ENCODE measurements around the gene USP25. TPM values are rescaled to one million over a fixed set of nuclear protein-coding genes. Genes with fewer than 3 reads are reported as not detected.

The USP25 gene
- total RNA-seq (100 to 1,000 TPM; 104 to 149 (median 116) TPM), polyA plus RNA-seq (10 to 100 TPM; 20.0 to 59.3 (median 53.8) TPM)
- long read RNA-seq, donor 1, full-length matches to known transcripts: 51 of 72 reads
- long read RNA-seq, donor 1, partial matches to known transcripts: 10 of 72 reads
- long read RNA-seq, donor 1, other reads (novel, unspliced or antisense): 11 of 72 reads
- long read RNA-seq, donor 2, full-length matches to known transcripts: 45 of 85 reads
- long read RNA-seq, donor 2, partial matches to known transcripts: 10 of 85 reads
- long read RNA-seq, donor 2, other reads (novel, unspliced or antisense): 30 of 85 reads

GRCh38 chr21:15729674-15730483 lies at the start of gene USP25:
TSS of gene USP25 (plus strand) at chr21:15729982. CDS start at chr21:15730394, 412 bp downstream.
- intact Hi-C loops (cut with DNase I): loop anchor here (1.0 to 5.0 kb wide), 3 partner anchors 77 to 96 kb away; no protein-coding TSS in a partner anchor
- ATAC-seq: peak; percentile 93 to 97 (median 96)
- 0 to 1% (median 0%) methylated on average over 28 to 120 of the region's 123 CpGs for WGBS, 3 donors
- Histone ChIP-seq H3K4me3 (peak within 1 kb of the TSS; percentile 93), H3K9me3 (no peaks in the 10 kb centered on the region), H3K27me3 (ENCODE audit: insufficient read depth in 3 of 3, low read length in 2 of 3) (no peaks in the 10 kb centered on the region), H3K4me1 (peaks cover 13% of the 10 kb centered on the region), H3K27ac (peak within 1 kb of the TSS; percentile 97), H3K36me3 (ENCODE audit: insufficient read depth in 1 of 2, low read depth in 1 of 2) (no peaks in the 10 kb centered on the region)
- TF ChIP-seq CTCF (IDR thresholded peaks at IDR 0.05): peak; percentile 28
- peak; percentile 93 to 97 for DNase-seq

GRCh38 chr21:15682186-15682895 lies 47.4 kb upstream of the USP25 start:
- Histone ChIP-seq H3K36me3 (ENCODE audit: insufficient read depth in 1 of 2, low read depth in 1 of 2) (no peaks in the 10 kb centered on the region), H3K27ac (no peak overlapping the region), H3K4me3 (no peak overlapping the region), H3K9me3 (no peaks in the 10 kb centered on the region), H3K27me3 (ENCODE audit: insufficient read depth in 3 of 3, low read length in 2 of 3) (no peaks in the 10 kb centered on the region), H3K4me1 (peaks cover 6% of the 10 kb centered on the region)
- ATAC-seq (peak in 1 of 4 donors; percentile 34), DNase-seq (no peak)
- 79 to 86% (median 85%) methylated on average over 6 of the region's 6 CpGs for WGBS, 3 donors
- TF ChIP-seq CTCF (IDR thresholded peaks at IDR 0.05): no peak
- intact Hi-C loops (cut with DNase I): no loop called here

- no peaks in the 10 kb centered on the region for H3K36me3 ChIP-seq (ENCODE audit: insufficient read depth in 1 of 2, low read depth in 1 of 2)
- DNase-seq (no peak), ATAC-seq (peak in 1 of 4 donors; percentile 39)
- TF ChIP-seq CTCF (IDR thresholded peaks at IDR 0.05): no peak
- H3K27ac ChIP-seq: no peak overlapping the region
- H3K4me3 ChIP-seq: no peak overlapping the region
- WGBS, 3 donors: 49 to 64% (median 55%) methylated on average over 2 of the region's 2 CpGs
- H3K4me1 ChIP-seq: peaks cover 6% of the 10 kb centered on the region
- intact Hi-C loops (cut with DNase I): no loop called here
- H3K9me3 ChIP-seq: no peaks in the 10 kb centered on the region
- no peaks in the 10 kb centered on the region for H3K27me3 ChIP-seq (ENCODE audit: insufficient read depth in 3 of 3, low read length in 2 of 3)
These were observed 46.8 kb upstream of the USP25 start for GRCh38 chr21:15682977-15683376.

- Histone ChIP-seq H3K27ac (no peak overlapping the region), H3K36me3 (ENCODE audit: insufficient read depth in 1 of 2, low read depth in 1 of 2) (no peaks in the 10 kb centered on the region), H3K9me3 (no peaks in the 10 kb centered on the region), H3K27me3 (ENCODE audit: insufficient read depth in 3 of 3, low read length in 2 of 3) (no peaks in the 10 kb centered on the region), H3K4me3 (no peak overlapping the region), H3K4me1 (peaks cover 6% of the 10 kb centered on the region)
- no peak for TF ChIP-seq CTCF (IDR thresholded peaks at IDR 0.05)
- intact Hi-C loops (cut with DNase I): no loop called here
- WGBS, 3 donors: 74 to 82% (median 78%) methylated on average over 1 of the region's 1 CpG
- DNase-seq (no peak), ATAC-seq (no peak)
These were observed 43.3 kb upstream of the USP25 start for GRCh38 chr21:15686506-15686905.

All from psoas muscle (tissue), 8 donors.